GM18873 (cell line): Measurements from ENCODE around the gene ENTPD8.

Experiments
- ATAC-seq: cut with Tn5 transposase; IDR thresholded peaks from one replicate; pipeline ENCODE4 v1.9.1; 2021; ENCODE audit warnings: mild to moderate bottlenecking, moderate library complexity, moderate number of reproducible peaks; ENCODE audit not compliant: unreplicated experiment, low FRiP score

ENTPD8 gene

GRCh38 chr9:137449081-137449844 lies 8.1 kb upstream of the ENTPD8 start:
- ATAC-seq = no peak

DNA sequence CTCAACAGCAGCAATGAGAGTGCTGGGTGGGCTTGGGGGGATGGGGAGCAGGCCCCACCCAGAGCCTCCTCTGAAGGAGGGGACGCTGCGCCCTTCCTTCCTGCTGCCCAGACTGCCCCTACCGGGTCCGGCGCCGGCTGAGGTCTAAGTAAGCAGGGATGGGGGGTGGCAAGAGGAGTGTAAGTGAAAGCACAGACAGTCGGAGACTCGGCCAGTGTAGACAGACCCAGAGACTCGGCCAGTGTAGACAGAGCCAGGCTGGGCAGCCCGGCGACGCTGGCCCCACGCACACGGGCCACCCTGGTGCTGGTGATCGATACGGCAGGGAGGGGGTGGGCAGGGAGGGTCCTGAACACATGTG lies 7.4 kb upstream of the ENTPD8 start:
- no peak for ATAC-seq

- no peak for ATAC-seq
These were observed 6.8 kb upstream of the ENTPD8 start for GRCh38 chr9:137447722-137448601.

- no peak for ATAC-seq
These were observed 5.8 kb upstream of the ENTPD8 start for GRCh38 chr9:137446851-137447471.

- ATAC-seq = no peak
These were observed 4.8 kb upstream of the ENTPD8 start for GRCh38 chr9:137445930-137446431.

GRCh38 chr9:137445275-137445807 lies 4.2 kb upstream of the ENTPD8 start:
- ATAC-seq = no peak

DNA sequence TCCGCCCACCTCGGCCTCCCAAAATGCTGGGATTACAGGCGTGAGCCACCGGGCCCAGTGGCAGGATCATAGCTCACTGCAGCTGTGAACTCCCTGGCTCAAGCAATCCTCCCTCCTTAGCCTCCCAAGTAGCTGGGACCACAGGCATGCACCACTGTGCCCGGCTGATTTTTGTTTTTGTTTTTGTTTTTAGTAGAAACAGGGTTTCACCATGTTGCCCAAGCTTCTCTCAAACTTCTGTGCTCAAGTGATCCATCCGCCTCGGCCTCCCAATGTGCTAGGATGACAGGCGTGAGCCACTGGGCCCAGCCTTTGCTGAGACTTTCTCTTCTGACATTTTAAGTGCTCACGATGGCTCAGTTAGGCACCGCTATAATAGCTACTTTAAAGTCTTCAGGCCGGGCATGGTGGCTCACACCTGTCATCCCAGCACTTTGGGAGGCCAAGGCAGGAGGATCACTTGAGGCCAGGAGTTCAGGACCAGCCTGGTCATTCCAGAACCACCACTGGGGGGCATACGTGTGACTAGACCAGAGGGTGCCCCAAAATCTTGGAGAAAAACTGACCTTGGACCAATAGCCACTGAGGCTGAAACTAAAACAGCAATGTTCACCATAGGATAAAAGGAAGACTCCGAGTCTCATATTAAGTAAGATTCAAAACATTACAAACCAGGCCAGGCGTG lies 3.1 kb upstream of the ENTPD8 start:
- ATAC-seq = no peak

DNA sequence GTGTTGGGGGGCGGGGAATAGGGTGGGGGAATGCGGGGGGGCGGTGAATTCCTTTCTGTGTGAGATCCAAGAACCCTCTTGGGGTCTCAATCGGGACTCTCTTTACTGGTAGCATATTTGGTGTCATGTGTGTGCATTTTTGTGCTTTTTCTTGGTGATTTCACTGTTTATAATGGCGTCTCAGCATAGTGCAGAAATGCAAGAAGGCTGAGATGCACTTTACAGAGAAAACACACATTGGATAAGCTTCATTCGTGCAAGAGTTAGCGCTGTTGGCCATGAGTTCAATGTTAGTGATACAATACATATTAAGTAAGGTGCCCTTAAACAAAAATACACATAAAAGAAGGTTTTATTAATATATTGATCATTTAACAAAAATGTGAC lies 771 bp upstream of the ENTPD8 start:
- no peak for ATAC-seq

DNA sequence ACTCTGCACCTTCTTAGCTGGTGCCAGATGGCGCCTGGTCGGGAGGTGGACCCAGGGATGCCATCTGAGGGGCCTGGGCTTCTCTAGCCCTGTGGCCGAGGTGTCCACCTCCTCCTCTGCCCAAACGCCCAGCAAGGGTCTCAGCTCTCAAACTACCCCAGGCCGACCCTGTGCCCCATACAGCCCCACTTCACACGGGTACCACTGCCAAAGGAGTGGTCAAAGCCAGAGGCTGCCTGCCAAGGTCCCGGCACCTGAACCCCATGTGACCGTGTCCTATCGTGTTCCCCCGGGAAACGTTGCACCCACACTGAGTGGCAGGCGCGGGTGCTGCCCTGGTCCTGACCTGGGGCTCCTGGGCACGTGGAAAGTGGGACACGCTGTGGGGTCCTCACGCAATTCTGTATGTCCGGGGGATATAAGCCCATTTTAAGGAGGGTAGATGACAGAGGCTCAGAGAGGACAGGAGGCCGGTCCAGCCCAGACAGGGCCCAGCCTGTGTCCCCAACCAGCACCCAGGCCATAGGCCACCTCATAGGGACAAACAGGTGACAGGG lies 1.9 kb downstream of the ENTPD8 start:
- ATAC-seq = no peak

DNA sequence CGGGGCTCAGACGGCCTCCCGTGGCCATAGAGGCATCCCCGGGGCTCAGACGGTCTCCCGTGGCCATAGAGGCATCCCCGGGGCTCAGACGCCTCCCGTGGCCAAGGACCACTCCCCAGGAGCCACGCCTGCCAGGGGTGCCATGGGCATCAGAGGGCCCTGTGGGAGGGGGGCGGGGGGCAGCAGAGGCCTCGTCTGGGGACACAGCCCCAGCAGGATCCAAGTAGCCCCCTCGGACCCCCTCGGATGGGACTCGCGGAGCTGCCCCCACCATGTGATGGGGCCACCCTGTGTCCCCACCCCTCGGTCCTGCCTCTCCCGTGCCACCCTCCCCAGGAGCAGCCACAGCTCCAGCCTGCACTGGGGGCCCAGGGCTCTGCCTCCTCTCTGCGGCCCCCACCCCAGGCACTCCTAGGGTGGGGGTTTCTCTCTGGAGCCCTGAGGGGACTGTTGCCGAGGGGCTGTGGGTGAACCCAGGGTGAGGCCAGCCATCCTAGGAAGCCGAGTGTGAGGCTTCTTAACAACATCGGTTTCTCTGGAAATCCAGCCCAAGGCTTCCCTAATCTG lies 2.5 kb downstream of the ENTPD8 start:
- ATAC-seq = no peak

DNA sequence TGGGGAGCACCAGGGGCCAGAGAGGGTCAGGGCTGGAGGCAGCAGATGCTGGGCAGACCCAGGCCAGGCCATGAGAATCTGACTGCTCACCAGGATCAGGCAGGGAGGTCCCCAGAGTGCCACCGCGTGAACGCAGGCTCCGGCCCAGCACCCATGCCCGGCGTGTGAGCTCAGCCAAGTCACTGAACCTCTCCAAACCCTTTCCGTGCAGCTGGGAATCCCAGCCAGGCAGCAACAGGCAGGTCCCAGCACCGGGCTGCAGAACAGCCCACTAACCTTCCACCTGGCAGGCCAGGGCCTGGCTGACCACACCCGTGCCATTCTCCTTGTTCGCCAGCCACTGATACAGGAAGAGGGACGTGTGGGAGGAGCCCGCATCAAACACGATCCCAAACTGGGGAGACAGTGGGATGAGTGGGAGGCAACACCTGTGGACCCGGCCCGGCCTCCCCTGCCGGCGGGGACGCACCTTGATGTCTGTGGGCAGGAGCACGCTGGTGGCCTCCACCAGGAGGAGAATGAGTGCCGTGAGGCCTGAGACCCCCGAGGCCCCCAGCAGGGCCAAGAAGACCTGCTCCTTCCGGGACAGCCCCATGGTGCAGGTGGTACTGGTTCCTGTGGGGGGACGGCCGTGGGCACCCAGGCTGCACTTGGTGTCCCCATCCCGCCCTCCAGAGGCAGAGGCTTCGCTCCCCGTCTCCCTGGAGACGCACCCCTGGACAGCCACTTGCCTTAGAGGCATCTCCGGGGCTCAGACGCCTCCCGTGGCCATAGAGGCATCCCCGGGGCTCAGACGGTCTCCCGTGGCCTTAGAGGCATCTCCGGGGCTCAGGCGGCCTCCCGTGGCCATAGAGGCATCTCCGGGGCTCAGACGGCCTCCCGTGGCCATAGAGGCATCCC lies 3.2 kb downstream of the ENTPD8 start:
- no peak for ATAC-seq

- no peak for ATAC-seq
These were observed 4.2 kb downstream of the ENTPD8 start for GRCh38 chr9:137436761-137437600.

- ATAC-seq = no peak
These were observed 5.0 kb downstream of the ENTPD8 start for GRCh38 chr9:137435980-137436760.

GRCh38 chr9:137435381-137435891 lies 5.7 kb downstream of the ENTPD8 start:
- ATAC-seq = no peak

DNA sequence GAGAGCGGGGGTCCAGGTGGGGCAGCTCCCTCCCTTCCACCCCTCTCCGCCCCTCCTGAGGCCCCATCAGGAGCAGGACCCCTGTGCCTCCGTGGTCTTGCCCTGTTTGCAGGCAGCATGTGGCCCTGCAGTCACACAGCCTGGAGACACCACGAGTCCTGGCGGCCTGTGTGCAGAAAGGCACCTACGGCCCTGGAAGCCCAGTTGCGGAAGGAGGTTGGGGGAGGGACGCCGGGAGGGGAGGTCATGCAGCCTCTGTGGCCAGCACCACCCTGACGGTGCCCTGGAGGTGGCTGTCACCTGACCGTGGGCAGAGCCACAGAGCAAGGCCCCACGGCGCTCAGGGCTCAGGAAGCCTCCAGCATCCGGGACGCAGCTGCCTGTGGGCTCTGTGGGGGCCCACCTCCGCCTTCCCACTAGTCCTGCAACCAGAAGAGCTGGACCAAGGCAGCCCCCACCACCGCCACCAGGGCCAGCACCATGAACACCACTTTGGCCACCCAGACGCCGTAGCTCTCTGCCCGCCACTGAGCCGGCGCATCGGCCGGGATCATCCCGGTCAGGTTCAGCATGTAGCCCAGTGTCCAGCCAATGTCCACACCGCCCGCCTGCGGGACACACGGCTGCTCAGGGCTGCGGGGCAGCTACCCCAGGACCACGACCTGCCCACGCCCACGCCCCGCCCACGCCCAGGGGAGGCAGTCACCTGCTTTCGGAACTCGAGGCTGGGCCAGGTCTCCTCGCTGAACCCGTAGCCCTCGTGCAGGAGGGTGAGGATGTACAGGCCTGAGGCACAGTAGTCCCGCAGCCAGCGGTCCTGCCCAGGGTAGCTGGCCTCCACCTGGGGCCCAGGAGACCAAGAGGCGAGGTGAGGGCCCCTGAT lies 6.4 kb downstream of the ENTPD8 start:
- ATAC-seq = no peak

- no peak for ATAC-seq
These were observed 7.2 kb downstream of the ENTPD8 start for GRCh38 chr9:137433916-137434431.
